Mucosa of gallbladder (tissue), 1 donor: ENCODE measurements around the gene BCAR1. TPM values are rescaled to one million over a fixed set of nuclear protein-coding genes. Genes with fewer than 3 reads are reported as not detected.
"Not testable (repeated sequence)": the region's sequence is repeated elsewhere in the genome, so short reads cannot be mapped to it uniquely, and the experiment has no call there.

ENCODE experiments used
- DNase-seq: peaks from one replicate; pipeline ENCODE4 v3.0.0-alpha.2; 2020; ENCODE audit warnings: low spot score
- total RNA-seq: library from RNA; stranded (reverse); gene quantifications from one replicate; pipeline ENCODE4 v1.2.1, GENCODE V29; 2021
- donor health status: DM: no; HTN: no; CAD: no.

Gene BCAR1
- total RNA-seq, 1 donor from 2014 or later, result 223 TPM

- DNase-seq, result no peak
Measured at GRCh38 chr16:75256059-75256571, 4.7 kb upstream of the BCAR1 start.

- no peak for DNase-seq
Measured at GRCh38 chr16:75254359-75254837, 3.0 kb upstream of the BCAR1 start.

- DNase-seq, result no peak
Measured at GRCh38 chr16:75252946-75253911, 1.8 kb upstream of the BCAR1 start.

- no peak for DNase-seq
Measured at GRCh38 chr16:75252049-75252864, 833 bp upstream of the BCAR1 start.

- no peak for DNase-seq
Measured at GRCh38 chr16:75250809-75251279, 580 bp downstream of the BCAR1 start.

GRCh38 chr16:75250089-75250808, 1.2 kb downstream of the BCAR1 start:
- DNase-seq, result peak; percentile 68

DNA sequence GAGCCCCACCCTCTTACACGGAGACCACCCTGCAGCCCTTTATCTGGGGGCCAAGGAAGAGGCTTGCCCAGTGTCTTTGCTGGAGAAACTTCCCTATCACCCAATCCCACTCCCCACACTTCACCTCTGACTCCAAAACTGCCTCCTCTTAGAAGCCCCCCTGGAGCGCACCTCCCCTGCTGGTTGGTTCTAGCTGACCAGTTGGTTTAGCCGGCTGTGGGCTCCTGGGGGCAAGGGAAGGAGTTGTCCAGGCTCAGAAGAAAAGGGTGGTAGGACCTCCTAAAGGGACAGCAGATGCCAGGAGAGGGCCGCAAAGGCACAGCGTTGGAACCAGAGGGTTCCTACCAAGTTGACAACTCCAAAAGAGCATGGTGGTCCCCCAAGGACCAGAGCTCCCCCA, 2.0 kb downstream of the BCAR1 start:
- DNase-seq, result no peak

DNA sequence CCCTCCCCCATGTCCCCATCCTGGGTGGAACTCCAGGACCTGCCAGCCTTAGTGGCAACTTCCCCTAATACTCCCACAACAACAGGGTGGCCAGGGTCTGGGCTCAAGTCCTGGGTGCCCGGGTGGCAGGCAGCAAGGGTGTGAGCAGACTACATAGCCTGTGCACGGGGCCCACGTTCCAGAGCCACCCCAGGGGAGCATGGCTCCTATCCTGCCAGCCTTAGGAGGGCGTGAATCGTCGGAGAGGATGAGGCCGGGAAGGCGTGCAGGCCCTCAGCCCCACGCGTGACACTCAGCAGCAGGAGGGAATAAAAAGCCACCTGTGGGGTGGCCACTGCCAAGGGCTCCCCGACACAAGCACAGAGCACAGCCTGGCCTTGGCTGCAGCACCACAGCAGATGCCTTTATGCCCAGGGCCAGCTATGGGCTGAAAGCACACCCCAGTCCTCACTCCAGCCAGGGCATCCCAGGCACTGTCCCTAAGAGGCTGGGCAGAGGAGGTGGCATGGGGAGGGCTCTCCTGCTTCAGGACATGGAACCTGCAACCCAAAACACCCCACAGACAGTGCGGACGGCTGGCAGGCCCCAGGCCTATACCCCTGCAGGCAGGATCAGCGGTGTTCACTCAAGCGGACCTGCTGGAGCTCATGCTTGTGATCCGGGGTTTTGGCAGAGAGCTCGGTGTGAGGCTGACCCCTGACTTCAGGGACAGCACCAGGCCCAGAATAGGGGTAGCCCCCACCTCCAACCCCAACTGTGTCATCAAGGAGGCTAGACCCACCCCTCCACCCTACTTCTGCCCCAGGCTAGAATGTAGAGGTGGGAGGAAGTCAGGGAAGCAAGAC, 2.7 kb downstream of the BCAR1 start:
- no peak for DNase-seq

DNA sequence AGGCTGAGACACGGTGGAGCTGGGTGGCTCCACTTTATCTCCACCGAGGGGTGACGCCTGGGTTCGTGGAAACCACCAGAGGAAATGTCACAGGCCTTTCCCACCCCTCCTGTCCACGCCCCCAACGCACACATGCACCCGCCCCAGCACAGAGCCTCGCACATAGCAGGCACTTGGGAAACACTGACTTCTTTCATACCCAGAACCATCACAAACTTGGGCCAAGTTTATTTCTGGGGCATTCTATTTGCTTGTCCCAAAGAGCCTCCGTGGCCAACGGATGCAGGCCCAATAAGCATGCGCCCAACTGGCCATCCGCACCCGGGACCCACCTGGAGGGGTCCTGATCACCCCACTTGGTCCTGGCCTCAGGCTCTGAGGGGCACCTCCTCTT, 3.3 kb downstream of the BCAR1 start:
- DNase-seq, result no peak

DNA sequence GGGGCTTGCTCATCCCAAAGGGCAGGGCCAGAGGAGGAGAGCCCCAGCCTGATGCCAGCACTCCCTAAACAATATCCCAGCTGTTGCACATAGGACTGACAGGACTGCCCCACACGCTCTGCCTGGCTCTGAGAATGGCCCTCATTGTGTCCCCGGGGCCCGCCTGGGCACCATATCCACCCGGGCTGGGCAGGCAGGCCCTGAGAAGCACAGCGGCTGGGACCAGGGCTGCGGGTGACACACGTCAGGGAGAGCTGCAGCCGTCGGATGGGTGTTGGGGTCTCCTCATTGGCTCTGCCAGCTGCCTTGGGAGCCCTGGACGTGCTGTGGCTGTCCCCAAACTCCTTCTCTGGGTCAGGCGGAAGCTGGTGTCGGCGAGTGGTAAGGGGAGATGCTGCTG, 4.2 kb downstream of the BCAR1 start:
- DNase-seq, result no peak

DNA sequence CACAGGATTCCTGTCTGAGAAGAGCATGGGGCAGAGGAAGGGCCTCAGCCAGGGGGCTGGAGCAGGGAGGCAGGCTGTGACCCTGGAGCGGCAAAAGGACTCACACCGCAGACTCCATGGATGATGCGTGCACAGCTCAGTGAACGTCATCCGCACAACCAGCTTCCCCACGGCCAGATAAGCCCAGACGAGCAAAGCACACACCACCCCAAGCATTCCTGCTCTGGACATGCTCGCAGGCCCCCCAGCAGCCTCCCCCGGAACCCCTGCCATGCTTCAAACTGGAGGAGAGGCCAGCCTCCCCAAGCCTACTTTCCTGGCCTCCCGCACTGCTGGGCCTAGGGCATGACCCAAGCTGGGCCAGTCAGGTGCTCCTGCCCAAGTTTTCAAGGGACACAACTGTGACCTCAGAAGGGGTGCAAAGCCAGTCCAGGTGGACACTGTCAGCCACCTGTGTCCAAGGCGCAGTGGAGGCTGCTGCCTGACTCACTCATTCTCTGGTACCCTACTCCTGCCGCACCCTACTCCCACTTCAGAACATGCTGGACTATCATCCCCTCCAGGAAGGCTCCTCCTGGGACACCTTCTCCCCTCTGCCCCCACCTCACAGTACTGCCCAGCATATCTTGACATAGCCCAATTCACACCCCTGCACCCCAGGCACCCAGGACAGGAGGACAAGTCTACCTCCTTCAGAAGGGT, 4.8 kb downstream of the BCAR1 start:
- DNase-seq, result no peak

- DNase-seq, result peak; percentile 93
Measured at GRCh38 chr16:75244844-75245758, 6.3 kb downstream of the BCAR1 start.

- DNase-seq, result peak; percentile 64
Measured at GRCh38 chr16:75244225-75244809, 7.1 kb downstream of the BCAR1 start.

DNA sequence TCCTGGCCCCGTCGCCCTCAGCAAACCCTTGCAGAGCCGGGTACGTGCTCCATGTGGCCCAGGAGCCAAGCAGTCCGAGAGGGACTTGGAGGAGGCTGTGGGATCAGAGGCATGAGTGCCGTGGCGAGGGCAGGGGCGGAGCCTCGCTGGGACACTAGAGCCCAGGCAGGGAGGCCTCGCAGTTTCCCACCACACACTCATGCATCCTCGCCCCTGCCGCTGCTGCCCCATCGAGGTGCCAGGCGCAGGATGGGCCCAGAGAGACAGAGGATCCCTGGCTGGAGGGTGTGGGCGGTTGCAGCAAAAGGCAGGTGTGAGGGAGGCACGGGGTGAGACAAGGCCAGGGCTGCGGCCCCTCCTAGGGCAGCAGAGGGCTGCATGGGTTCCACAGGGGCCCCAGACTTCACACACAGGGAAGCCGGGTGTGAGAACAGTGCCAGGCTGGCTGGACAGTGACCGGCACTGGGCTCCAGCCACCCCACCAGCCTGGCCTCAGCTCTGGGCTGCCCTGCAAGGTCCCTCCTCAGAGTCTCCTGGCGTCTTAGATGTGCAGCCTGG, 7.7 kb downstream of the BCAR1 start:
- DNase-seq, result no peak

DNA sequence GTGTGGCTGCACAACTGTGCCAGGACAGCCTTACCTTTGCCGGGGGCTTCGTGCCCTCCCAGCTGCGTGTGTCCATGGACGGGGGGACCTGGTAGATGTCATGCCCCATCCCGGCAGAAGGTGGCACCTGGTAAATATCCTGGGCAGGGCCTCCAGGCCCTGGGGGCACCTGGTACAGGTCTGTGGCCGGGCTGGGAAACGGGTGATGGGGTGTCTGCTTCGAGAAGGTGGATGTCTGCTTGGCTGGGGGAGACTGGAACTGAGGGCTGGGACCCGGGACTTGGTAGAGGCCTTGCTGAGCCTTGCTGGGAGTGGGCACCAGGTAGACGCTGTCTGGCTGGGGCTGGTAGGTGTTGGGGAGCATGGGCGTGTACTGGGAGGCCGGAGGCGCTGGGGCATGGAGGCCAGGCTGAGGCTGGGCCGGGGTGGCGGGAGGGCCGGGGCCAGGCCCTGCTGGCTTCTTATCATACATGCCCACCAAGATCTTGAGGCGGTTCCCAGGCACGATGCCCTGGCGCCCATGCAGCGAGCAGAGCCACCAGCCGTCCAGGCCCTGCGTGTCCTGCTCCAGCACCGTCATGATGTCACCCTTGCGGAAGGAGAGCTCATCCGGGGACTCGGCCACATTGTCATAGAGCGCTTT, 8.9 kb downstream of the BCAR1 start:
- DNase-seq, result not testable (repeated sequence)

- no peak for DNase-seq
Measured at GRCh38 chr16:75241955-75242354, 9.5 kb downstream of the BCAR1 start.

GRCh38 chr16:75241412-75241811, 10.0 kb downstream of the BCAR1 start:
- no peak for DNase-seq

- DNase-seq, result not testable (repeated sequence)
Measured at GRCh38 chr16:75240633-75241032, 10.8 kb downstream of the BCAR1 start.
